Measurements from ENCODE around the gene FOXL3.
"Not testable (repeated sequence)": the region's sequence is repeated elsewhere in the genome, so short reads cannot be mapped to it uniquely, and the experiment has no call there.

Gene FOXL3

GRCh38 chr7:255721-256361 is 34.1 kb upstream of the FOXL3 start:
- DNase-seq: no peak

GRCh38 chr7:256461-256940 is 33.5 kb upstream of the FOXL3 start:
- DNase-seq: no peak

- no peak for DNase-seq
Measured at GRCh38 chr7:256981-257646, 32.9 kb upstream of the FOXL3 start.

- DNase-seq: no peak
Measured at GRCh38 chr7:257647-257992, 32.4 kb upstream of the FOXL3 start.

GRCh38 chr7:258476-259190 is 31.3 kb upstream of the FOXL3 start:
- no peak for DNase-seq

- DNase-seq: no peak
Measured at GRCh38 chr7:259191-259505, 30.8 kb upstream of the FOXL3 start.

GRCh38 chr7:259751-260405 is 30.1 kb upstream of the FOXL3 start:
- DNase-seq: no peak

GRCh38 chr7:260441-261281 is 29.3 kb upstream of the FOXL3 start:
- no peak for DNase-seq

- no peak for DNase-seq
Measured at GRCh38 chr7:261341-262250, 28.4 kb upstream of the FOXL3 start.

GRCh38 chr7:262251-262572 is 27.8 kb upstream of the FOXL3 start:
- DNase-seq: no peak

- peak; percentile 41 to 58 for DNase-seq
Measured at GRCh38 chr7:262631-263311, 27.2 kb upstream of the FOXL3 start.

GRCh38 chr7:263483-264351 is 26.3 kb upstream of the FOXL3 start:
- not testable (repeated sequence) for DNase-seq

GRCh38 chr7:264541-265191 is 25.3 kb upstream of the FOXL3 start:
- DNase-seq: no peak

GRCh38 chr7:265192-265997 is 24.6 kb upstream of the FOXL3 start:
- DNase-seq: no peak

GRCh38 chr7:265998-266850 is 23.7 kb upstream of the FOXL3 start:
- DNase-seq: no peak

- no peak for DNase-seq
Measured at GRCh38 chr7:266851-267840, 22.8 kb upstream of the FOXL3 start.

GRCh38 chr7:268991-269390 is 21.0 kb upstream of the FOXL3 start:
- no peak for DNase-seq

Measured in stimulated activated CD4-positive, alpha-beta T cell treated with anti-CD3 and anti-CD28 coated beads, Interleukin-4, amount 100 ng/mL, for 4 hours (primary cell).